ENCODE measurements around the gene CYP4A22.
"Not testable (repeated sequence)": the region's sequence is repeated elsewhere in the genome, so short reads cannot be mapped to it uniquely, and the experiment has no call there.

CYP4A22 gene

GRCh38 chr1:47157957-47158356, 20.7 kb downstream of the CYP4A22 start:
- DNase-seq: not testable (repeated sequence)

DNA sequence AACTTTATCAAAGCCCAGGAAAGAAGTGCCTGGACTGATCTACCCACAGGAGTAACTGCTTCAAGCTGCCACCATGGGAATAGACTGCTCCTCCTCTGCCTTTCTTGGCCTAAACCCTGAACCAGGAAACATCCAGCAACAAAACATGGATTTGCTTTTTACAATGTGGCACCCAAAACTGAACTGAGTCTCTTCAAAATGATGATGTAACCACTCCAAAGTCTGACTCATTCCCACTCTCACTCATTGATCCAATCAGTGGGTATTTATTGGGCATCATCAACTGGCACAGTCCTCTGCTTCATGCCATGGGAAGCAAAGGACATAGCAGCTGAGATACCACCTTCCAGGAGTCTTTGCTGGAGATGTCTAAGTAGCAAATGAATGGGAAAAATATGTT, 23.5 kb downstream of the CYP4A22 start:
- DNase-seq: no peak

DNA sequence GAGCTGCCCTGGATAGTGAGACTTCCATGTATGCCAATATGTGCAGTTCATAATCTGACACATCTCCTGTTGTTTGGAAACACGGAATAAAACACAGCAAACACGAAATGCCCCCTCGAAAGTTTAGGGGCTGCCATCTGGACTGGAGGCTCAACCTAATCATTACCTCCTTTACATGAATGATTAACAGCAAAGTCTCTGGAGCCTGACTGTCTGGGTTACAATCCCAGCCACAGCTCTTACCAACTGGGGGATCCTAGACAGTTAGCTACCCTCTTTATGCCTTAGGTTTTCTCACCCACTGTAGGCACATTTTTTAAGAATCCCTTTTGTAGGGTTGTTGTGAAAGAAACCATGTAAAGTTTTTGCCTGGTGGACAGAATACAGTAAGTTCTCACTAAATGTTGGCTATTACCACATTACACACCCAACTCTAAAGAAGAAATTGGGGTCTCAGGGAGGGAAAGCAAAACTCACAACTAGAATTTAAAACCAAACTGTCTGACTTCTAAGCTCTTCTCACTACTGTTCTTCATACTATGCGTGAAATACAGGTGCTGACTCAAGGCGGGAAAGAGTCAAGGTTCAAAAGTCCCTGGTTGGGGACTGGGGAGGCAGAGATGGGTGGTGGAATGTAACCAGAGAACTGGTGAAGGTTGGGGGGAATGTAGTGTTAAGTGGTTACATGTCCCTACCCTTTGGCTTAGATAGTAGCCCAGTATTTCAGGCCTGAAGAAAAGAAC, 24.2 kb downstream of the CYP4A22 start:
- no peak for DNase-seq

DNA sequence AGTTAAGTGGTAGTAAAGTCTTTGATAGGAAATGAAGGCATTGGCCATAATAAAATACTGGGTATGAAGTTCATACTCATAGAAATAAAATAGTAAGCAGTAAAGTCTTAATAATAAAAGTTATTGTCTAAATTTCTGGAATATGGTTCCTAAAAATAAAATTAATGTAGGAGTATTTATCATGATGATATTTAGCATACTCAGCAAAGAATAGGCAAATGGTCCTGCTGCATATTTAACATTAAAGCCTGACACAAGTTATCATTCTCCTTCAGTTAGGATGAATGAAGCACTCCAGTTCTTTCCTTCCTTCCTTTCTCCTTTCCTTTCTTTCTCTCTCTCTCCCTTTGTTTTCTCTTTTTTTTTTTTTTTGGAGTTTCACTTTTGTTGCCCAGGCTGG, 27.3 kb downstream of the CYP4A22 start:
- DNase-seq: no peak

DNA sequence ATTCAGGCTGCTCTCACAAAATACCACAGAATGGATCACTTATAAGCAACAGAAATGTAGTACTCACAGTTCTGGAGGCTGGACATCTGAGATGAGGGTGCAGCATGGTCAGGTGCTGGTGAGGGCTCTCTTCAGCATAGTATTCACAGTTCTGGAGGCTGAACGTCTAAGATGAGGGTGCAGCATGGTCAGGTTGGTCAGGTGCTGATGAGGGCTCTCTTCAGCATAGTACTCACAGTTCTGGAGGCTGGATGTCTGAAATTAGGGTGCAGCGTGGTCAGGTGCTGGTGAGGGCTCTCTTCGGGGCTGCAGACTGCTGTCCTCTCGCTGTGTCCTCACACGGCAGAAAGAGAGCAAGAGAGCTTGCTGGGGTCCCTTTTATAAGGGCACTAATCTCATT, 35.5 kb downstream of the CYP4A22 start:
- no peak for DNase-seq

DNA sequence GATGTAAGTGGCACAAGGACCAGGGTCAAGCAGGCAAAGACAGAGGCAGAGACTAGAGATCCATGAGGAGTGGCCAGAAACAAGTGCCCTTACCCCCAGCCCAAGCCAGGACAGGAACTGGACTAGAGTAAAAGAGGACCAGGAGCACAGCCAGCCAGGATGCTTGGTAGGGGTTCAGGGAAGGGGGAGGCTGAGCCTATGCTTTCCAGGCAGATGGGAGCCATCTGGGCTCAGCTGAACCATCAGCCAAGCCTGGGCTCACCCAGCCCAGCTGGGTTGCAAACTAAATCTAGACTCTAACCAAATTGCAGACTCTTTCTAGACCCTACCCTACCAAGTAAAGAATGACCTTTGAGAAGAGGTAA, 37.4 kb downstream of the CYP4A22 start:
- DNase-seq: no peak

- DNase-seq: peak; percentile 39
Observed at GRCh38 chr1:47175227-47175934, 38.1 kb downstream of the CYP4A22 start.

- no peak for DNase-seq
Observed at GRCh38 chr1:47178020-47178419, 40.8 kb downstream of the CYP4A22 start.

- DNase-seq: no peak
Observed at GRCh38 chr1:47178654-47179016, 41.4 kb downstream of the CYP4A22 start.

DNA sequence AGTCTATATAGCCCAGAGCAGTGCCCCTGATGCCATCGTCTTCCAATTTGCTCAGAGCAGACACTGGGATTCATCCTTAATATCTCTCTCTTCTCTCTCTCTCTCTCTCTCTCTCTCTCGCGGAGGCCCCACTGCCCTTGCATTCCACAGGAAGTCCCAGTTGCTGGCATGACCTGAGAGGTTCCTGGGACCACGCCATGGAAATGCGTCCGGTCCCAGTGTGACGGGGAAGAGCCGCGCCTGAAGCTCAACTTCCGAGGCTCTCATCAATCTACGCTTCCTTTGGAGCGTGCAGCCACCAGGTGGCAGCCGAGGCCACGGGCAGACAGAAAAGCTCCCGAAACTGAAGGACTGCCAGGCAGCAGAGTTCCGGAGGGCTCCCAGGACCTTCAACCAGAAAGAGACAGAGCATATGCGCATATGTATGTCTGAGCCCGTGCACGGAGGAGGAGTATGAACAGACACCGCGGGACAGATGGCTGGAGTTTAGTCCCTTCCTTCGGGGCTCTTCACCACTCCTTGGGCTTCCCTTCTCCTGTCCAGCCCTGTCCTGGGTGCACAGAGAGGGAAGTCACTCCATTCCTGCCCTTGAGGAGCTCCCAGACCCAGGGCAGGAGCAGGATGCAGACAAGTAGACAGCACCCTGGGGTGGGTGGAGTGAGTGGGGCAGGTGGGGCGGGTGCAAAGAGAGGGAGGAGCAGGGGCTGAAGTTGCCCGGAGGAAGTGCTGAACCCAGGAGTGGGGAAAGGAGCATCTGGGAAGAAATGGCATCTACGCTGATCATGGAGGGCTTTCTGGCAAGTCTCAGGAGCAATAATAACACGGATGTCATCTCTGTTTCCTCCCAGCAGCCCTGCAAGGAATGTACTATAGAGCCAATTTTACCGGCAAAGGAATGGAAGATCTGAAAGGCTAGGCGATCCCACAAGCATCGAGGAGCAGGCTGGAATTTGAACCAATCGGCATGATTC, 42.1 kb downstream of the CYP4A22 start:
- DNase-seq: peak; percentile 70

- DNase-seq: no peak
Observed at GRCh38 chr1:47179988-47180563, 42.8 kb downstream of the CYP4A22 start.

GRCh38 chr1:47180603-47181094, 43.4 kb downstream of the CYP4A22 start:
- no peak for DNase-seq

- DNase-seq: no peak
Observed at GRCh38 chr1:47181095-47181954, 44.1 kb downstream of the CYP4A22 start.

DNA sequence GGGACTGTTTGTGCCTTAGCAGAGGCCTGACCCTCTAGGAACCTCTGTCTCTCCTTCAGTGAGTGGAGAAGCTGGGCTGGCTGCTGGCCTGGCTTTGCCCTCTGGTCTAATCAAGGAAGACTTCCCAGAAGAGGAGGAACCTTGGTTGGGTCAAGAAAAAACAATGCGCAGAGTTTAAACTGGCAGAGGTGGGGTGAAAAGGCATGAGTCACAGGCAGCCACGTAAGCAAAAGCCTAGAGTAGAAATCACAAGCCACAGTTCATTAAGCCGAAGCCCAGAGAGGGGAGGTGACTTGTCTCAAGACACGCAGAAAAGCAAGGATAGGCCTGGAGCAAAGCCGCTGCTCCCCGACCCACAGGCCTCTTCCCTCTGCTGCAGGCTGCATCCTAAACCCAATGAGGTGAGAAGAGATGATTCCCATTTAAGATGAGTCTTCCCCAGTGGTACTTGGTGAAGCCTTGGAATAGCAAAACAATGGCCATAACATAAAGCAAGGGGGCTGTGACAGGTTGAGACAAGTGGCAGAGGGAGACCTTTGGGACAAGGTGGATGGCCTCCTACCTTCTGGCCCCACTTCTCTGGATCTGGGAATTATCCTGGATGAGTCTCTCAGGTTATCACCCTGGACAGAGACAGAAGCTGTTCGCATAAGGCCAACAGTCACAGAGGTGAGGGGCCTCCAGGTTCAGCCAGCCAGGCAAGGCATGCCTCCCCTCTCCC, 44.9 kb downstream of the CYP4A22 start:
- no peak for DNase-seq

GRCh38 chr1:47182676-47183235, 45.5 kb downstream of the CYP4A22 start:
- no peak for DNase-seq

- no peak for DNase-seq
Observed at GRCh38 chr1:47183308-47184089, 46.3 kb downstream of the CYP4A22 start.

DNA sequence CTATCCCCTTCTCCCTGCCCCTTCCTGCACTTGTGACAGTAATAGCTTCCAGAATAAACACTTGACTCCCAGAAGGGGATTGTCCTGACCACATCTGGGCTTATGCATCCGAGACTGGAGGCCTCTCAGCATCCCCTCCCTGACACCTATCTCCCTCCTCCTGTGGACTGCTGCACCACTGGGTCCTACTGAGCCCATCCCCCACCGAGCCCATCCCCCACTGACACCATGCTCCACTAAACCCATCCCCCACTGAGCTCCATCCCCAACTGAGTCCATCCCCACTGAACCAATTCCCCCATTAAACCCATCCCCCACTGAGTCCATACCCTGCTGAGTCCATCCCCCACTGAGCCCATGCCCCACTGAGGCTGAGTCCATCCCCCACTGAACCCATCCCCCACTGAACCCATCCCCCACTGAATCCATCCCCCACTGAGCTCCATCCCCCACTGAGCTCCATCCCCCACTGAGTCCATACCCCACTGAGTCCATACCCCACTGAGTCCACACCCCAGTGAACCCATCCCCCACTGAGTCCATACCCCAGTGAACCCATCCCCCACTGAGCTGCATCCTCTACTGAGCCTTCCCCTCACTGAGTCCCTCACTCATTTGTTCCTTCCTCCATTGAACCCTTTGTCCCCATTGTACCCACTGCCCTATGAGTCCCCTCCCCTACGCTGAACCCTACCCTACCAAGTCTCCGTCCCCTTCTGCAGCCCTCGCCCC, 47.0 kb downstream of the CYP4A22 start:
- DNase-seq: no peak

DNA sequence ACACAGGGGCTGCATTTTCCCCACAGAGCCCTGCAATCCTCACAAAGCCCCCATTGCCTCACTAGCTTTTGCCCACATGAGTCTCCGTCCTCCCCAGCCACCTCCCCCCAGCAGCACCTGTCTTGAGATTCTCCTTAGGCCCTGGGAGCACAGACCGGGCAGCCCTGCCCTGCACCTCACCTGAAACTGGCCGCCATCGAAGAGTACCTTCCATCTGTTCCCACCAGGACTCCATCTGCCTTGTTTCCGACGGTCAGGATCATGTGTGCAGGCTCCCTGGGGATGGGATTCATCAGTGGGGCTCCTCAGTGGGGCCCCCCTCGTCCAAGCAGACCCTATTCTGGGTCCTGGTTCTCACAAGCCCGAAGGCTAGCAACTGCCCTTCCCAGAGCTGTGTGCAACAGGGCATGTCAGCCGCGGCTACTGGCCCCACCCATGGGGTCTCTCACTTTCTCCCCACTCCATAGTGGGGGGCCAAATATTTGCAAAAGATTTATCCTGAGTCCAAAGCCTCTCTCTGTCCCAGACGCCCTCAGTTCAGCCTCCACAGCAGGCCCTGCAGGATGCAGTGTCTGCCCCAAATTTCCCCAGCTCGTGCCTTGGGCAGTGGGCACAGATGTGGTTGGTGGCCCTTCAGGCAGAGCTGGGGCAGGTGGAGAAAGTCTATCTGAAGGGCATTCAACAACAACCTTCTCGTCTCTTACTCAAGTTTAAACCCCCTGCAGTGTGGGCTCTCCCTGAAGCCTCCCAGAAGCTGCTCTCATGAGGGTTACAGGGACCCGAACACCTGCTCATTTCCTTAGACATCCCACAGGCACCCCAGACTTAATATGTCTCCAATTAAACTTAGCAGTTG, 47.8 kb downstream of the CYP4A22 start:
- no peak for DNase-seq
